ENCODE data around the gene MED10. TPM values are rescaled to one million over a fixed set of nuclear protein-coding genes. Genes with fewer than 3 reads are reported as not detected.
"Not testable (repeated sequence)": the region's sequence is repeated elsewhere in the genome, so short reads cannot be mapped to it uniquely, and the experiment has no call there.

The MED10 gene
- total RNA-seq, 2 donors from 2014 or later: 19.7 to 45.3 TPM

GRCh38 chr5:6371079-6371810, 7.1 kb downstream of the MED10 start:
- TF ChIP-seq POLR2AphosphoS5 (IDR thresholded peaks at IDR 0.05): no peak
- TF ChIP-seq POLR2A (IDR thresholded peaks at IDR 0.05): no peak
- no peak for TF ChIP-seq CTCF (IDR thresholded peaks at IDR 0.05)
- H3K27ac ChIP-seq: no peak overlapping the region
- no peaks in the 10 kb centered on the region for H3K9me3 ChIP-seq
- no peaks in the 10 kb centered on the region for H3K27me3 ChIP-seq (replicated peaks; ENCODE audit: insufficient read depth)
- peaks cover 0 to 13% of the 10 kb centered on the region in 2 donors for H3K36me3 ChIP-seq
- intact Hi-C loops (cut with DNase I): loop anchor here (10.0 kb wide), 1 partner anchor 374 kb away; no protein-coding TSS in a partner anchor
- 92% methylated on average over 19 of the region's 19 CpGs for WGBS
- DNase-seq (ENCODE audit: low spot score): no peak
- H3K4me3 ChIP-seq: no peak overlapping the region
- no peaks in the 10 kb centered on the region for H3K4me1 ChIP-seq (replicated peaks)

GRCh38 chr5:6370580-6370979, 7.8 kb downstream of the MED10 start:
- Histone ChIP-seq H3K4me1 (replicated peaks) (no peaks in the 10 kb centered on the region), H3K27me3 (replicated peaks; ENCODE audit: insufficient read depth) (no peaks in the 10 kb centered on the region), H3K9me3 (no peaks in the 10 kb centered on the region), H3K4me3 (no peak overlapping the region), H3K27ac (no peak overlapping the region), H3K36me3 (peaks cover 0 to 13% of the 10 kb centered on the region in 2 donors)
- intact Hi-C loops (cut with DNase I): loop anchor here (10.0 kb wide), 1 partner anchor 374 kb away; no protein-coding TSS in a partner anchor
- no peak for DNase-seq (ENCODE audit: low spot score)
- TF ChIP-seq POLR2A (IDR thresholded peaks at IDR 0.05) (no peak), POLR2AphosphoS5 (IDR thresholded peaks at IDR 0.05) (no peak), CTCF (IDR thresholded peaks at IDR 0.05) (no peak)
- 76% methylated on average over 13 of the region's 13 CpGs for whole genome bisulfite sequencing

GRCh38 chr5:6365977-6366590, 12.3 kb downstream of the MED10 start:
- Histone ChIP-seq H3K4me1 (replicated peaks) (no peaks in the 10 kb centered on the region), H3K4me3 (no peak overlapping the region), H3K27ac (no peak overlapping the region), H3K27me3 (replicated peaks; ENCODE audit: insufficient read depth) (no peaks in the 10 kb centered on the region), H3K36me3 (peaks cover 0 to 5% of the 10 kb centered on the region in 2 donors), H3K9me3 (no peaks in the 10 kb centered on the region)
- intact Hi-C loops (cut with DNase I): no loop called here
- no peak for TF ChIP-seq CTCF (IDR thresholded peaks at IDR 0.05)
- no peak for TF ChIP-seq POLR2AphosphoS5 (IDR thresholded peaks at IDR 0.05)
- no peak for TF ChIP-seq POLR2A (IDR thresholded peaks at IDR 0.05)
- 76% methylated on average over 16 of the region's 16 CpGs for WGBS
- no peak for DNase-seq (ENCODE audit: low spot score)

- no peaks in the 10 kb centered on the region for H3K4me1 ChIP-seq (replicated peaks)
- intact Hi-C loops (cut with DNase I): no loop called here
- H3K27me3 ChIP-seq (replicated peaks; ENCODE audit: insufficient read depth): no peaks in the 10 kb centered on the region
- no peak for TF ChIP-seq CTCF (IDR thresholded peaks at IDR 0.05)
- no peak for TF ChIP-seq POLR2A (IDR thresholded peaks at IDR 0.05)
- TF ChIP-seq POLR2AphosphoS5 (IDR thresholded peaks at IDR 0.05): no peak
- no peak for DNase-seq (ENCODE audit: low spot score)
- no peaks in the 10 kb centered on the region for H3K9me3 ChIP-seq
- H3K36me3 ChIP-seq: peaks cover 0 to 5% of the 10 kb centered on the region in 2 donors
- WGBS: 91% methylated on average over 15 of the region's 15 CpGs
- no peak overlapping the region for H3K27ac ChIP-seq
- no peak overlapping the region for H3K4me3 ChIP-seq
These were observed 13.0 kb downstream of the MED10 start for GRCh38 chr5:6365142-6365976.

- H3K27ac ChIP-seq; H3K9me3 ChIP-seq; H3K36me3 ChIP-seq; H3K4me3 ChIP-seq; DNase-seq (ENCODE audit: low spot score); H3K4me1 ChIP-seq (replicated peaks); intact Hi-C loops (cut with DNase I); H3K27me3 ChIP-seq (replicated peaks; ENCODE audit: insufficient read depth): not testable (repeated sequence)
- 85% methylated on average over 4 of the region's 5 CpGs for WGBS
These were observed 14.8 kb downstream of the MED10 start for GRCh38 chr5:6363454-6364011.
